Panc1 (cell line): ENCODE measurements around the gene CAST. TPM values are rescaled to one million over a fixed set of nuclear protein-coding genes. Genes with fewer than 3 reads are reported as not detected.

Source experiments
- ATAC-seq: fragments of 200-7000 bp; cut with Tn5 transposase; 2 replicates; pipeline ENCODE4 v1.9.1; 2020; ENCODE audit warnings: mild to moderate bottlenecking, moderate library complexity
- BruUV-seq: library from RNA; stranded (reverse); fragments of 400-500 nt; replicated peaks from 2 replicates; lab custom pipeline; 2021; lab: Mats Ljungman, UMichigan
- CTCF ChIA-PET: fragments of 300-600 bp; sonication (Branson Sonifier 250); formaldehyde crosslinking; loops from one replicate; lab custom pipeline; 2022; ENCODE audit warnings: antibody characterized with exemption; lab: Charles Lee
- POLR2A ChIA-PET: fragments of 300-600 bp; sonication (Branson Sonifier 250); formaldehyde crosslinking; loops from one replicate; lab custom pipeline; 2022; ENCODE audit warnings: antibody characterized with exemption; lab: Charles Lee
- DNase-seq: peaks from one replicate; pipeline ENCODE4 v3.0.0-alpha.2; 2010; ENCODE audit warnings: low read depth, low spot score
- H3K27ac ChIP-seq: 2 replicates; pipeline ENCODE4 v1.5.1; 2011; ENCODE audit warnings: mild to moderate bottlenecking, low read length, inconsistent platforms
- H3K27me3 ChIP-seq: fragments of 200-500 bp; sonication (Bioruptor generic); 2 replicates; pipeline ENCODE4 v1.6.0; 2014; ENCODE audit warnings: low read length, inconsistent platforms; ENCODE audit not compliant: control insufficient read depth, insufficient read depth
- H3K36me3 ChIP-seq: fragments of 200-500 bp; sonication (Bioruptor generic); 2 replicates; pipeline ENCODE4 v1.5.1; 2014; ENCODE audit warnings: inconsistent platforms, mild to moderate bottlenecking, low read length, moderate library complexity; ENCODE audit not compliant: control insufficient read depth, insufficient read depth
- H3K4me1 ChIP-seq: 2 replicates; pipeline ENCODE4 v1.5.1; 2011; ENCODE audit warnings: inconsistent platforms, mild to moderate bottlenecking, low read length, moderate library complexity; ENCODE audit not compliant: control insufficient read depth, insufficient read depth
- H3K4me3 ChIP-seq, 2 experiments: 2 replicates each; pipeline ENCODE4 v1.5.1; 2011 to 2012; ENCODE audit warnings: low read depth in 2 of 2, low read length in 2 of 2, mild to moderate bottlenecking in 2 of 2, inconsistent platforms in 1 of 2, moderate library complexity in 1 of 2
- H3K9me3 ChIP-seq: fragments of 200-500 bp; sonication (Bioruptor generic); 2 replicates; pipeline ENCODE4 v1.5.1; 2014; ENCODE audit warnings: low read depth, mild to moderate bottlenecking, inconsistent platforms, low read length, moderate library complexity; ENCODE audit not compliant: control insufficient read depth, insufficient read depth
- POLR2AphosphoS5 ChIP-seq: IDR thresholded peaks from 2 replicates; pipeline ENCODE4 v1.6.1; 2012; ENCODE audit warnings: mild to moderate bottlenecking, low read depth, low read length, moderate library complexity
- SIN3A ChIP-seq: IDR thresholded peaks from 2 replicates; pipeline ENCODE4 v1.6.1; 2012; ENCODE audit warnings: low read depth, mild to moderate bottlenecking, low read length, moderate library complexity, borderline replicate concordance; ENCODE audit not compliant: insufficient read depth
- TCF7L2 ChIP-seq: IDR thresholded peaks from 2 replicates; pipeline ENCODE4 v1.6.1; 2011; ENCODE audit warnings: mild to moderate bottlenecking, low read depth, low read length, inconsistent platforms
- in situ Hi-C: cut with HindIII; loops from 2 replicates; pipeline ENCODE4 v1.10.0; 2016; ENCODE audit warnings: low sequenced_read_pairs, low pct_unique_long_range_greater_than_20kb
- intact Hi-C: fragments of 100-400 bp; cut with micrococcal nuclease; formaldehyde crosslinking; loops from one replicate; pipeline ENCODE4 v1.10.0; 2022; ENCODE audit not compliant: unreplicated experiment
- total RNA-seq: library from RNA; stranded (reverse); gene quantifications from one replicate; pipeline ENCODE4 v1.2.1, GENCODE V29; 2021; ENCODE audit not compliant: unreplicated experiment
- TF ChIP-seq, protein P1 (sequence below): fragments of 450-650 bp; IDR thresholded peaks from 2 replicates; pipeline ENCODE4 v1.5.1; 2017; ENCODE audit warnings: mild to moderate bottlenecking
- TF ChIP-seq, protein P2 (sequence below), 2 experiments: IDR thresholded peaks; 2 replicates each; pipeline ENCODE4 v1.6.1; 2011 to 2012; ENCODE audit warnings: low read depth in 2 of 2, control low read depth in 1 of 2, low read length in 1 of 2, mild to moderate bottlenecking in 1 of 2, moderate library complexity in 1 of 2; ENCODE audit not compliant: insufficient read depth in 1 of 2

Gene CAST
- total RNA-seq, 1 experiment from 2014 or later, result 212 TPM

DNA sequence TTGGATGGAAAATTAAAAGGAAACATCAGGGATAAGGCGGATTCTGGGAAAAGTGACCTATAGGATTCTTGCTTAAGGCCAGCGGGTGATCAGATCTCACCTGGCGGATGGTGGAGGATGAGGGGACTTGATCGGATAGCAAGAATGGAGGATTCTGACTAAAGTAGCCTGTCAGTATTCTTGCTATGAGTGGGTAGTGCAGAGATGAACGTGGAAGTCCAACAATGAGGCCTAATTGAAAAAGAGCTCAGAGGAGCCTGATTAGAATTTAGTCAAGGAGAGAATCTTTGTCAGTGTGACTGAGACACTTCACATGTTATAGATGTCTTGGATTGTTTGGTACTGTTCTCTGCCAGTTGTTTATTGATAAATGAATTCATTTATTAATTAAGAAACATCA lies 24.9 kb downstream of the CAST start:
- no TSS peak for BruUV-seq

DNA sequence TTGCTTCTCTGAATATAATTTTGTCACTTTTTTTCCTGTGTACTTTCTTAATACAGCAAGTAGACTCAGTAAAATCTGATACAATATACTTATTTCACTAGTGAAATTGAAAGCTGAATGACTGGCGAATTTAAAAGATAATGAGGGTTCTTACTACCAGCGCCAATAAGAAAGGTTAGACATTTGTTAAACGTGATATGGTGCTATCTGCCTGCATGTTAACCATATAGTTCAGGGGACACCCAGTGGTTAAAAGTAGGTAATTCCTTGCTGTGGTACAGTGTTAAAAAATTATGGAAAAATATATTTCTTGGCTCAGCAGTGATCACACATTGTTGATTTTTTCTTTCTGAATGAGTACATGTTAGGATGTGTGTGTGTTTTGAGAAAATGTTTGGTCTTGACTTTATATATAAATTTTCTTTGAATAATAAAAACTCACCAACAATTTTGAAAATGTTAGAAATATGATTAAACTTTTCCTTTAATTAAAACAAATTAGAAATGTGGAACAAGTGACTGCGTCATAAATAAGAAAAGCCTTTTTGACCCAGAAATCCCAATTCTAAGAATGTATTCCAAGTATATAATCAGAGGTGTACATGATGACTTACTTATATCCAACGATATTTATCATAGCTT lies 25.8 kb downstream of the CAST start:
- Histone ChIP-seq H3K4me3 (no peak overlapping the region), H3K27me3 (no peaks in the 10 kb centered on the region), H3K4me1 (no peaks in the 10 kb centered on the region), H3K27ac (no peak overlapping the region), H3K9me3 (no peaks in the 10 kb centered on the region), H3K36me3 (peaks cover 2% of the 10 kb centered on the region; the same call in 1 of the 2 replicates)
- in situ Hi-C loops, result no loop called here
- ChIA-PET POLR2A (no interaction called here), CTCF (no interaction called here)
- no TSS peak for BruUV-seq
- ATAC-seq (peak; percentile 94), DNase-seq (no peak)
- TF ChIP-seq, protein P1, sequence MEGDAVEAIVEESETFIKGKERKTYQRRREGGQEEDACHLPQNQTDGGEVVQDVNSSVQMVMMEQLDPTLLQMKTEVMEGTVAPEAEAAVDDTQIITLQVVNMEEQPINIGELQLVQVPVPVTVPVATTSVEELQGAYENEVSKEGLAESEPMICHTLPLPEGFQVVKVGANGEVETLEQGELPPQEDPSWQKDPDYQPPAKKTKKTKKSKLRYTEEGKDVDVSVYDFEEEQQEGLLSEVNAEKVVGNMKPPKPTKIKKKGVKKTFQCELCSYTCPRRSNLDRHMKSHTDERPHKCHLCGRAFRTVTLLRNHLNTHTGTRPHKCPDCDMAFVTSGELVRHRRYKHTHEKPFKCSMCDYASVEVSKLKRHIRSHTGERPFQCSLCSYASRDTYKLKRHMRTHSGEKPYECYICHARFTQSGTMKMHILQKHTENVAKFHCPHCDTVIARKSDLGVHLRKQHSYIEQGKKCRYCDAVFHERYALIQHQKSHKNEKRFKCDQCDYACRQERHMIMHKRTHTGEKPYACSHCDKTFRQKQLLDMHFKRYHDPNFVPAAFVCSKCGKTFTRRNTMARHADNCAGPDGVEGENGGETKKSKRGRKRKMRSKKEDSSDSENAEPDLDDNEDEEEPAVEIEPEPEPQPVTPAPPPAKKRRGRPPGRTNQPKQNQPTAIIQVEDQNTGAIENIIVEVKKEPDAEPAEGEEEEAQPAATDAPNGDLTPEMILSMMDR, result peak; percentile 66; the same call in 1 of the 2 replicates
- TF ChIP-seq SIN3A, result no peak
- intact Hi-C loops, result loop anchor here (2.0 kb wide), 1 partner anchor 73 kb away; no protein-coding TSS in a partner anchor

More for the DNA sequence above, 24.9 kb downstream of the CAST start:
- DNase-seq (no peak), ATAC-seq (no peak)
- Histone ChIP-seq H3K36me3 (peaks cover 2% of the 10 kb centered on the region; the same call in 1 of the 2 replicates), H3K27ac (no peak overlapping the region), H3K4me3 (no peak overlapping the region), H3K27me3 (no peaks in the 10 kb centered on the region), H3K4me1 (no peaks in the 10 kb centered on the region), H3K9me3 (no peaks in the 10 kb centered on the region)
- intact Hi-C loops (no loop called here), in situ Hi-C loops (no loop called here)
- TF ChIP-seq TCF7L2 (no peak), POLR2AphosphoS5 (no peak), SIN3A (no peak)
- TF ChIP-seq, protein P2, sequence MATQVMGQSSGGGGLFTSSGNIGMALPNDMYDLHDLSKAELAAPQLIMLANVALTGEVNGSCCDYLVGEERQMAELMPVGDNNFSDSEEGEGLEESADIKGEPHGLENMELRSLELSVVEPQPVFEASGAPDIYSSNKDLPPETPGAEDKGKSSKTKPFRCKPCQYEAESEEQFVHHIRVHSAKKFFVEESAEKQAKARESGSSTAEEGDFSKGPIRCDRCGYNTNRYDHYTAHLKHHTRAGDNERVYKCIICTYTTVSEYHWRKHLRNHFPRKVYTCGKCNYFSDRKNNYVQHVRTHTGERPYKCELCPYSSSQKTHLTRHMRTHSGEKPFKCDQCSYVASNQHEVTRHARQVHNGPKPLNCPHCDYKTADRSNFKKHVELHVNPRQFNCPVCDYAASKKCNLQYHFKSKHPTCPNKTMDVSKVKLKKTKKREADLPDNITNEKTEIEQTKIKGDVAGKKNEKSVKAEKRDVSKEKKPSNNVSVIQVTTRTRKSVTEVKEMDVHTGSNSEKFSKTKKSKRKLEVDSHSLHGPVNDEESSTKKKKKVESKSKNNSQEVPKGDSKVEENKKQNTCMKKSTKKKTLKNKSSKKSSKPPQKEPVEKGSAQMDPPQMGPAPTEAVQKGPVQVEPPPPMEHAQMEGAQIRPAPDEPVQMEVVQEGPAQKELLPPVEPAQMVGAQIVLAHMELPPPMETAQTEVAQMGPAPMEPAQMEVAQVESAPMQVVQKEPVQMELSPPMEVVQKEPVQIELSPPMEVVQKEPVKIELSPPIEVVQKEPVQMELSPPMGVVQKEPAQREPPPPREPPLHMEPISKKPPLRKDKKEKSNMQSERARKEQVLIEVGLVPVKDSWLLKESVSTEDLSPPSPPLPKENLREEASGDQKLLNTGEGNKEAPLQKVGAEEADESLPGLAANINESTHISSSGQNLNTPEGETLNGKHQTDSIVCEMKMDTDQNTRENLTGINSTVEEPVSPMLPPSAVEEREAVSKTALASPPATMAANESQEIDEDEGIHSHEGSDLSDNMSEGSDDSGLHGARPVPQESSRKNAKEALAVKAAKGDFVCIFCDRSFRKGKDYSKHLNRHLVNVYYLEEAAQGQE (IDR thresholded peaks at IDR 0.05; ENCODE audit: insufficient read depth in 1 of 2, low read depth in 2 of 2, low read length in 1 of 2), result no peak
- TF ChIP-seq, protein P1, result no peak
- ChIA-PET POLR2A (no interaction called here), CTCF (no interaction called here)
